ENCODE results near the gene TRIM15.
"Not testable (repeated sequence)": the region's sequence is repeated elsewhere in the genome, so short reads cannot be mapped to it uniquely, and the experiment has no call there.

Gene TRIM15

DNA sequence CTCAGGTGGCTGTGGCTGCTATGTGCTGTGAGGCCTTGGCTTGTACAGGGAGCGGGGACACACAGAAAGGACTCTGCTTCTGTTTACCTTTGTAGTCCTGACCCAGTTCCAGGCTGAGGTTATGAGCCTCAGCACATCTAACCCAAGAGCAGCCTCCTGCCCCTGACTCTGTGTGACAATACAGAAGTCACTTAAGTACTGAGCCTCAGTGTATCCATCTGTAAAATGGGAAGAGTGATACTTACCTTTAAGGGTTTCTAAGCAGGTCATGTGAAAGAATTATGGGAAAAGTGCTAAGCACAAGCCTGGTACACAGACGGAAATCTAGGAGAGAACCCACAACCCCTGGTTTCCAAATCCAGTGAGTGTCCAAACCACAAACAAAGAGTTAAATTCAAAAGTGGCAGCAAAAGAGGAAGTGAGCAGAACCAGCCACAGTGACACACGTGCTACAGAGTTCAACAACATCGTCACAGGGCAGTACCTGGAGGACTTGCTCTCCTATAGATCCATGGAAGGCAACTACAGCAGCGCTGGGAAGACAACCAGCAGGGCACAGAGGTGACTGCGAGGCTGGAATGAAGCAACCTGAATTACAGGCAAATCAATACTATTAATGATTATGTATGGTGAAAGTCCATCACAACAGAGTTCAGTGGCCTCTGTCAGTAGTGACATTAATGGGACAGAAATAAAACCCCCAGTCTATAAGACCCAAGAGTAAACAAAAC is 37.4 kb downstream of the TRIM15 start:
- no peak for DNase-seq

DNA sequence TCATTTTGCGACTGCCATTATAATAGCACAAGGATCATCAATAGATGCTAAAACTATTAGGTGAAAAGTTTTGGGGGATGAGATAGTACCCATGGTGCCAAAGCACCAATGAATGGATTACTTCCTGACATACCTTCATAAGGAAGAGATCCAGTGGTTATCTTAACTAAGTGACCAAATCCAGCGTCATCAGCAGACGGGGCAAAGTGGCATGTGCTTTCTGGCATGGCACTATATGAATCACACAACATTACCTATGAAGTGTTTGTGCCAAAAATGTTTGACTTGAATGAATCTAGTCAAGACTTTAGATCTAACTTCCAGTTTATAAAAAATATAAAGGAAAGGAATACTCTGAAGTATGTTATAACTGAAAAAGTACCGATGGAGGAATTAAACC is 39.0 kb downstream of the TRIM15 start:
- no peak for DNase-seq

DNA sequence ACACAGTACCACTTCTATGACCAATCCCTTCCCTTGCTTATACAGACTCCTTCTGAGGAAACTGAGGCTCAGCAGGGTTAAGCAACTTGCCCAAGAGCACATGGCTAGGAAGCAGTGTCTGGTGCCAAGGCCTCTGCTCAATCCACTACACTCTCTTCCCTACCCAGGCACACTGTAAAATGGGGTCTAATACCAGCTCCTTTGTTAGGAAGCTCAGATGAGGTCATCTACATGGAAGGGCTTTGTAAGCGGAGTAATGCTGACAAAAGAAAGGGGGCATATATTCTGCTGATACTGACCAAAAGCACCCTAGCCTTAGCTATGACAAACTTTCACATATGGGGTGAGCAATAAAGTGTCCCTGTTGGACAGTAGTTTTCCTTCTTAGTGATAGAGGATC is 40.8 kb downstream of the TRIM15 start:
- no peak for DNase-seq

DNA sequence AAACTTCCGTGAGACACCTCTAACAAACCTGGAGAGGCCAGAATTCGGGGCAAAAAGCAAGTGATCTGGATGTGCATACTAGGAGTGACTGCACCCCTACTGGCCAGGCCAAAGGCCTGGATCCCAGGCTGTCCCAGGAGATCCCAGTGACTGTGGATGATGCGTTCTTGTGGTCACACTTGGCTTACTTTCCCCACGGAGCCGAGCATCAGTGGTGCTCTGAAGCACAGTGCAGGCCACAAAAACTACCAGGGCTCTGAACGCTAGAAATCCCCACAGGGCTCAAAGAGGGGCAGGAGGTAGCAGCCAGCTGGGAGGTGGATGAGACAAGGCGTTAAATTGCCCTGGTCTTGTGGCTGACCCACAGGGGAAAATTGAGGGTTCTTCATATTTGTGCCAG is 42.8 kb downstream of the TRIM15 start:
- DNase-seq = no peak

DNA sequence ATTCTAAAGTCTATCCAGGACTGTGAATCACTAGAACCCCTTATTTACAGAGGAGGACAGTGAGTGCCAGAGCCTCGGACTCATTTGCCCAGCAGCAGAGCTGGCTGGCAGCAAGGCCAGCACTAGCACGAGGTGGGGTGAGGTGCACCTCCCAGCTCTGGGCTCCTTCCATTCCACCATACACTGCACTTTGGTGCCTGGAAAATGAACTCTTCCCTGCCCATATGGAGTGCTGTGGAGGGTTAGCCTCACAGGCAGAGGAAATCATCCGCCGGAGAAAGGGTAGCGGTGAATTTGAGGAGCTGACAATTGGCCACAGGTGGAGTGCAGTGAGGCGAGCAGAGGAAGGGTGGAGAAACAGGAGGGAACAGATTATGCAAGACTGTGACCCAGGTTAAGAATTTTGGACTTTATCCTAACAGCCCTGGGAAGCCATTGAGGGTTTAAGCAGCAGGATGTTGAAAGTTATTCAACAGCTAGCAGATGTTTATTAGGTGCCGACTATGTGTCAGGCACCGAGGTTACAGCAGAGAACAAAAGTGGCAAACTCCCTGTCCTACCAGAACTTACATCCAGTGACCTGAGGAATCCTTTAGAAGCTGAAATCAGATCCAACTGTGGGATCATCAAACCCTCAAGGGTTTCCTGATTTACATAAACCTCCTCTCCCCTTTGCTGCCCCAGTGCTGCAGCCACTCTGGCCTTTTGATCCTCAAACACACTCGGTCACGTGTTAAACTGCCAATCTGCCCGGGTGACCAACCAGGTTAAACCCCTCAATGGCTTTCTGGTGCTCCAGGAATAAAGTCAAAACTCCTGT is 43.7 kb downstream of the TRIM15 start:
- no peak for DNase-seq

DNA sequence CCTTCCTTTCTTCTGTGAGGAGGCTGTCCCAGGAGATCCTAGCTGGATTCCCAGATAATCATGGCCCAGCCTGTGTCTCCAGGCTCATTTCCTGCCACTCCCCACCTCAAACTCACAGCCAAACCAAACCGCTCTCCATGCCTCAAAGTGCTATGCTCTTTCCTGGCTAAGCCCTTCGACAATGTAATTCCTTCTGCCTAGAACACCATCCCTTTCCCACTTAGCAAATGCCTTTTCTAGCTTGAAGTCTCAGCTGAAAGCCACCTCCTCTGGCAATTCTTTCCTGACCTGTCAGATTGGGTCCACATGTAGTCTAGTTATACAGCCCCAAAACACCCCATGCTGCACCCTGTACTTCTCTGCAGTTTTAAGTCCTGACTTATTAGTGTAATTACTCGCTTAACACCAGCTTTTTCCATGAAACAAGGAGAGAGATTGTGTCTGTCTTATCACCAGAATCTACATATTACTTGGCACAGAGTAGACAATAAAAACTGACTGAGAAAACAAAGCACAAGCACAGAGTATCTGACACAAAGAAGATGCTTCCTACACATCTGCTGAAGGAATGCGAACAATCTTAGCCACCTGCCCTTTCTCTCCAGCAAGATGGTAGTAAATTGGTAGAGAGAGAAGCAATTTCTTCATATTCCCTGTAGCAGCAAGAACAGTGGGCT is 44.4 kb downstream of the TRIM15 start:
- DNase-seq = no peak

DNA sequence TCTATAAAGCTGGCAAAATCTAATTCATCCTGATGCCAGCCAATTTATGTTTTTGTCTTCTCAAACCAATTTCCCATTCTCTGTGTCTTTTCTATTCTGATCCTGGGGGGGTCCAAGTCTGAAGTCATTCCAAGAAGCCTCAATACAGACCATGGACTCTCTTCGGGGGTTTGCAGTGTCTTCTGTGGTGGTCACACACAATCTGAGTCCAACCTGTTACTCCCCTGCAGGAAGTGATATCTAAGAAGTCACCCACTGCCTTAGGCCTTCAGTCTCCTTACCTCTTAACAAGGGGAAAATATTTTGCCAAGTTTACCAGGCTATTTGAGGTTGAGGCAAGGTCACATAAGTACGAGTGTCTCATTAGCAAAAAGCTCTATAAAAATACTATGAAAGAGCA is 48.0 kb downstream of the TRIM15 start:
- no peak for DNase-seq

DNA sequence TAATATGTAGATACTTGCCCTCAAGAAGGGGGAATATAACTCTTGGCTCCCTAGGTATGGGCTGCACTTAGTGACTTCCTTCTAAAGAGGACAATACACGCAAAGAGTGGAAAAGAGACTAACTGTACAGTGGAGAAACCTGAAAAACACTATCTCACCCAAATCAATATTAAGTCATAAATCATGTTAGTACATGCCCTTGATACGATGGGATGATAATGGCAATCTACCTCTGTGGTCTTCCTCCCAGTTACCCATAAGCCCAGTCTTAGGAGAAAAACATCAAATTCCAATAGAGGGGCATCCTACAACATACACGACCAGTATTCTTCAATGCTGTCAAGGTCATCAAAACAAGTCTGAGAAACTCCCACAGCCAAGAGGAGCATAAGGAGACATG is 48.6 kb downstream of the TRIM15 start:
- DNase-seq = no peak

DNA sequence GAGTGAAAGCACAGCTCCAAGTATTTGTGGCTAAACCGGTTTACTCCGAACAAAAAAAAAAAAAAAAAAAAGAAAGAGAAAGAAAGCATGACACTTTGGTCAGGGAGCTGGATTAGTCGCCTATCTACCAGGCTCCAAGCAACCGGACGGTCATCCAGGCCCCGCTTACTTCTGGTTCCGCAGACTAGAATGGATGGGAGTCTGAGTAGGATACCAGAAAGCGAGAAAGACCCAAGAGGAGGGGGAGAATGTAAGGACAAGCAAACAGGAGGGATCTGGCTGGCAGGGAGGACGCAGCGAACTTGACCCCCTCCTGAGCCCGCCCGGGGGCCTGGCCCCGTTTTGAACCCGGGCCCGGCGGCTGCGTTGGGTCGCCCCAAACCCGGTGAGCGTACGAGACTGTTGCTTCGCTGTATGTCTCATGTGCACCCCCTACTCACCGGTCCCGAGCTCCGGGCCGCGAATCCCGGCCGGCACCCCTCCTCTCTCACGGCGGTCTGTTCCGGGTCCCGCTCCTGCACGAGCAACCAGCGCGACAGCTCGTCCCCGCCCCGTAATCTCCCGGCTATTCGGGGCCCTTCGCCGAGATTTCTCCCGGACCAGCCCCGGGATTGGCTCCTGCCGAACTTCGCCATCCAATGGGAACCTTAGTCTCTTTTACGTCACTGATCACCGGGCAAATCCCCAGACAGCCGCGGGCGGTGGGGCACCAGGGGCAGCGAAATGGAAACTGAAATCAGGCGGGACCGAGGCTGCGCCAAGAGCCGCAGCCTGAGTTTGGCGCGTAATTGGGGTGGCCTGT is 49.7 kb downstream of the TRIM15 start, which contains the start of gene TRIM26:
TSS of gene TRIM26 (minus strand) at position 542 of the 802 bp plus-strand sequence. CDS start 14,303 bp downstream, outside the sequence.
- peak; percentile 95 for DNase-seq

DNA sequence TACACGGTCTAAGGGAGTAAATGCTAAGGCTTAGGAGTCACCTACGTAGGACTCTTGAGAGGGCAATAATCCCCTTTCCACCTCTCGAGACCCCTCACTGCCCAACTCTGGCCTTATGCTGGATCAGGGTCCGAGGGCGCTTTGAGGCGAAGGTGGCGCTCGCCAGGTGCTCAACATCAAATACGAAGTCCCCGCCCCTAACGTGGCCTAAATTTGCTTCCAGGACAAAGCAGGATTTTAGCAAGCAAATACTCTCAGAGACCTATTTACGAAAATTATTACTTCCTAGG is 50.3 kb downstream of the TRIM15 start:
- no peak for DNase-seq

DNA sequence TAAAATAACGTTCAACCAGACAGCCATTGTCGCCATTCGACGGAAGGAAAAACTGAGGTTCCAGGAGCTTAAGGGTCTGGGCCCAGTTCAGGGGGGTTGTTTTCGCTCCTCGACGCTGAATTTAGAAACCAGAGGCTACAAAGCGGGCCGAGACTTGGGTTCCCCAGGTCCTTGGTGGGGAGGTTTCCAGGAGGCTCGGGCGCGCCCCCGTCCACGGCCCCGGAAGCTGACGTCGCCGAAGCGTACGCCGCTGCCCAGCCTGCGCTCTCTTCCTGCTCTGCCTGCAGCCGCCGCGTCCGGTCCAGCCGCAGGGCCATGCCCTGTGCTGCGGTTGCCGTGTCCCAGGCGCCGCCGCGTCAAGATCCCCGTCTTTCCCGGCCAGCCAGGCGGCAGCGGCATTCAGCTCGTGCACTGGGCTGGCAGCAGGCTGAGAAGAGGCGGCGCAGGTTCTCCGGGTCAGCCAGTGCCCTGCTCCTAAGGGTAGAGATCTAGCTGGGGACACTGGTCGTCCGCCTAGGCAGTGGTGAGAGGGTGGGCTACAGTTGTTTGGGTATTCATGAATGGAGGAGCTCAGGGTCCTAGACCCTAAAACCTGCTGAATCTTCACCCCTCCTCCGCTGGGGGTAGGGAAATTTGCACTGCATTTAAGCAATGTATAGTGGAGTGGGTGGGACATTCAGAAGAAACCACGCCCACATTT is 50.8 kb downstream of the TRIM15 start:
- peak; percentile 71 for DNase-seq

DNA sequence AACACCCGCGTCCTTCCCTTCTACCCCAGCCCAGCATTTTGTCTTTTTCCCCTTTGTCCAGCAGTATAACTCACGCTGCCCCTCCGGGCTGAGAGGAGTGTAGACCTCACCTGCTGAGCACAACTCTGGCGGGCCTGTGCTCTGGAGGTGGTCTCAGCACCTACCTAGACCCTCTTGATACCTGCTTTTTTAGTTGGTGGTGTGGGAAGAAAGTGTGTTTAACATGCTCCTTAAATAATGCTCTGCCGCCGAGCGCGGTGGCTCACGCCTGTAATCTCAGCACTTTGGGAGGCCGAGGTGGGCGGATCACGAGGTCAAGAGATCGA is 51.3 kb downstream of the TRIM15 start:
- DNase-seq = no peak

DNA sequence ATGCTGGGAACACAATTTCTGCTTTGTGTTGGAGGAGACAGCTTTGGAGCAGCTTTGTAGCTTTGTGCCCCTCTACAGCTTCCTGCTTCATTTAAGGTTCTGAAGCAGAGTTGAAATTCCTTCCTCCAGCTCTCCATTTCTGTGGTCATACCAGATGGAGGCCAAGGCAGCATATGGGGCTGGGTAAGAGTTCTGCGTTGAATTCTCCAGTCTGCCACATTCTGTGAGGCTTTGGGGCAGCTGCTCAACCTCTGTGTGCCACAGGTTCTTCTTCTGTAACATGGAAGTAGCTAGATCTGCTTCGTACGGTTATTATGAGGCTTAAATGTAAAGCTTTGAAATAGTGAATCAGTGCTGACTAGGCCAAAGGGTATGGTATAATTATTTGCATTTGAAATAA is 52.8 kb downstream of the TRIM15 start:
- DNase-seq = no peak

DNA sequence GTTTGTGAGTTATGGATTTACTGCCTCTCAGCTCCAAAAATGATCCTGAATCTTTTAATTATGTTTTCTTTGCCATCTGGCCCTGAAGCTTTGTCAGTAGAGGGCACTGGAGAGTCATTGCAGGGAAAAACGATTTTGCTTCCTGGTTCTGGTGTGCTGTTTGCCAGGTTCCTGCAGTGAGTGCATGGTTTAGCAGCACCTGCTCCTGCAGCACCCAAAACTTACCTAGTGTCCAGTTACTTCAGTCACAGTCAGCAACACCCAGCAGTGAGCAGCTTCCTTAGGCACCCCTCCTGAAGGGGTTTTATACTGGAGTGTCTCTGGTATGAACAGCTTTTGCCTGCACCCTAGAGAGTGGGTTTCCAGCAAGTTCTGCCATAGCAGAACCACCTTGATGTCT is 55.9 kb downstream of the TRIM15 start:
- peak; percentile 53 for DNase-seq

DNA sequence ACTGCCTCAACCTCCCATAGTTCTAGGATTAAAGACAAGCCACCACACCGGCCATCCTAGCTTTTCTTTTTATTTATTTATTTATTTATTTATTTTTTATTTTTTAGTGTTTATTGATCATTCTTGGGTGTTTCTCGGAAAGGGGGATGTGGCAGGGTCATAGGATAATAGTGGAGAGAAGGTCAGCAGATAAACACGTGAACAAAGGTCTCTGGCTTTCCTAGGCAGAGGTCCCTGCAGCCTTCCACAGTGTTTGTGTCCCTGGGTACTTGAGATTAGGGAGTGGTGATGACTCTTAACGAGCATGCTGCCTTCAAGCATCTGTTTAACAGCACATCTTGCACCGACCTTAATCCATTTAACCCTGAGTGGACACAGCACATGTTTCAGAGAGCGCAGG is 58.0 kb downstream of the TRIM15 start:
- not testable (repeated sequence) for DNase-seq

DNA sequence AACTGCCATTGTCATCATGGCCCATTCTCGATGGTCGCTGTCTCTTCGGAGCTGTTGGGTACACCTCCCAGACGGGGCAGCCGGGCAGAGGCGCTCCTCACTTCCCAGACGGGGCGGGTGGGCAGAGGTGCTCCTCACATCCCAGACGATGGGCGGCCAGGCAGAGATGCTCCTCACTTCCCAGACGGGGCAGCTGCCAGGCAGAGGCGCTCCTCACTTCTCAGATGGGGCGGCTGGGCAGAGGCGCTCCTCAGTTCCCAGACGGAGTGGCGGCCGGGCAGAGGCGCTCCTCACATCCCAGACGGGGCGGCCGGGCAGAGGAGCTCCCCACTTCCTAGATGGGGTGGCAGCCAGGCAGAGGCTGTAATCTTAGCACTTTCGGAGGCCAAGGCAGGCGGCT is 58.6 kb downstream of the TRIM15 start:
- not testable (repeated sequence) for DNase-seq
